ENCODE measurements around the gene CFAP92. TPM values are rescaled to one million over a fixed set of nuclear protein-coding genes. Genes with fewer than 3 reads are reported as not detected.

CFAP92 gene
- total RNA-seq, 1 donor from 2014 or later = not detected

DNA sequence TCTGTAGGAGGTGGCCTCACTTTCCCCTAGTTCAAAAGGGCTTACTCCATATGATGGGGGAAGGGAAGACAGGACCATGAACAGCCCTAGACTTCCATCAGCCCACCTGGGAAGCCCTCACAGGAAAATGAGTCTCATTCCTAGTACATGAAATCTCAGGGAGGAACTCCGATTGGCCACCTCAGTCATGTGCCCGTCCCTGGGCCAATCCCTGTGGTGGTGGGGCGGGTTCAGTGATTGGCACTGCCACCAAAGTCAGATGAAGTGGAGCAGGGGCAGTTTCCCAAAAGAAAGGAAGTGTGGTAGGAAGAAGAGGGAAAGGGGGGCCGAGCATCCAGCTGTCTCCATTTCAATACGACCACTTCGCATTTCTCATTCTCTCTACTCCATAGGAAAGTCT is 40.8 kb upstream of the CFAP92 start:
- no peak for ATAC-seq (ENCODE audit: low read depth)
- intact Hi-C loops (cut with micrococcal nuclease) = no loop called here
- no peak overlapping the region for H3K27ac Mint-ChIP-seq
- H3K36me3 Mint-ChIP-seq (ENCODE audit: low read depth) = no peaks in the 10 kb centered on the region
- no peaks in the 10 kb centered on the region for H3K9me3 Mint-ChIP-seq
- no peaks in the 10 kb centered on the region for H3K4me1 Mint-ChIP-seq
- peaks cover 13% of the 10 kb centered on the region for H3K27me3 Mint-ChIP-seq
- no peak for DNase-seq
- ChIA-PET POLR2A (no interaction called here), CTCF (no interaction called here)
- H3K4me3 Mint-ChIP-seq = no peak overlapping the region
- TF ChIP-seq, protein P1, sequence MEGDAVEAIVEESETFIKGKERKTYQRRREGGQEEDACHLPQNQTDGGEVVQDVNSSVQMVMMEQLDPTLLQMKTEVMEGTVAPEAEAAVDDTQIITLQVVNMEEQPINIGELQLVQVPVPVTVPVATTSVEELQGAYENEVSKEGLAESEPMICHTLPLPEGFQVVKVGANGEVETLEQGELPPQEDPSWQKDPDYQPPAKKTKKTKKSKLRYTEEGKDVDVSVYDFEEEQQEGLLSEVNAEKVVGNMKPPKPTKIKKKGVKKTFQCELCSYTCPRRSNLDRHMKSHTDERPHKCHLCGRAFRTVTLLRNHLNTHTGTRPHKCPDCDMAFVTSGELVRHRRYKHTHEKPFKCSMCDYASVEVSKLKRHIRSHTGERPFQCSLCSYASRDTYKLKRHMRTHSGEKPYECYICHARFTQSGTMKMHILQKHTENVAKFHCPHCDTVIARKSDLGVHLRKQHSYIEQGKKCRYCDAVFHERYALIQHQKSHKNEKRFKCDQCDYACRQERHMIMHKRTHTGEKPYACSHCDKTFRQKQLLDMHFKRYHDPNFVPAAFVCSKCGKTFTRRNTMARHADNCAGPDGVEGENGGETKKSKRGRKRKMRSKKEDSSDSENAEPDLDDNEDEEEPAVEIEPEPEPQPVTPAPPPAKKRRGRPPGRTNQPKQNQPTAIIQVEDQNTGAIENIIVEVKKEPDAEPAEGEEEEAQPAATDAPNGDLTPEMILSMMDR (IDR thresholded peaks at IDR 0.05) = no peak

- intact Hi-C loops (cut with micrococcal nuclease) = no loop called here
- DNase-seq = no peak
- POLR2A ChIA-PET = no interaction called here
These were observed 39.9 kb upstream of the CFAP92 start for GRCh38 chr3:129033633-129034321.

GRCh38 chr3:129033151-129033550 is 39.3 kb upstream of the CFAP92 start:
- POLR2A ChIA-PET = no interaction called here
- no peak overlapping the region for H3K27ac Mint-ChIP-seq
- TF ChIP-seq, protein P1 (IDR thresholded peaks at IDR 0.05) = no peak
- H3K27me3 Mint-ChIP-seq = peaks cover 3% of the 10 kb centered on the region
- H3K36me3 Mint-ChIP-seq (ENCODE audit: low read depth) = no peaks in the 10 kb centered on the region
- H3K9me3 Mint-ChIP-seq = no peaks in the 10 kb centered on the region
- no peak overlapping the region for H3K4me3 Mint-ChIP-seq
- intact Hi-C loops (cut with micrococcal nuclease) = no loop called here
- no peak for ATAC-seq (ENCODE audit: low read depth)
- no peak for DNase-seq
- CTCF ChIA-PET = no interaction called here
- H3K4me1 Mint-ChIP-seq = no peaks in the 10 kb centered on the region

More at GRCh38 chr3:129033633-129034321, 39.9 kb upstream of the CFAP92 start:
- ATAC-seq (ENCODE audit: low read depth) = no peak
- H3K27me3 Mint-ChIP-seq = peaks cover 7% of the 10 kb centered on the region
- H3K27ac Mint-ChIP-seq = no peak overlapping the region
- no peaks in the 10 kb centered on the region for H3K9me3 Mint-ChIP-seq
- no peaks in the 10 kb centered on the region for H3K4me1 Mint-ChIP-seq
- no peaks in the 10 kb centered on the region for H3K36me3 Mint-ChIP-seq (ENCODE audit: low read depth)
- TF ChIP-seq, protein P1 (IDR thresholded peaks at IDR 0.05) = no peak
- CTCF ChIA-PET = no interaction called here
- H3K4me3 Mint-ChIP-seq = no peak overlapping the region

DNA sequence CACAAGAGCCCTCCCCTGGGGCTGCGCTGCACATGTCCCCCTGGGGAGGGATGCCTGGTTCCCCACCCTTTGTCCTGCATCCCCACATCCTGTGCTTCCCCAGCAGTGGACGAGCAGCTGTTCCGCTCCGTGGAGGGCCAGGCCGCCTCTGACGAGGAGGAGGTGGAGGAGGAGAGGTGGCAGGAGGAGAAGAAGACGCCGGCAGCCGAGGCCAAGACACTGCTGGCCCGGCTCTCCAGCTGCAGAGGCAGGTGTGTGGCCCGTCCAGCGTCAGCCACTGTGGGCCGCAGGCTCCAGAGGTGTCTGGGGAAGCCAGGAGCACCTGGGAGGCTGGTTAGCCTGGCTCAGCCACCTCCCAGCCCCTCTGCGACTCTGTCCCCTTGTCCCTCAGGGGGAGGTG is 38.8 kb upstream of the CFAP92 start:
- POLR2A ChIA-PET = no interaction called here
- TF ChIP-seq, protein P1 (IDR thresholded peaks at IDR 0.05) = no peak

GRCh38 chr3:129031476-129032215 is 37.8 kb upstream of the CFAP92 start:
- Mint-ChIP-seq H3K27ac (no peak overlapping the region), H3K4me3 (no peak overlapping the region), H3K4me1 (peaks cover 4% of the 10 kb centered on the region), H3K27me3 (peaks cover 3% of the 10 kb centered on the region), H3K9me3 (no peaks in the 10 kb centered on the region), H3K36me3 (ENCODE audit: low read depth) (no peaks in the 10 kb centered on the region)
- DNase-seq = no peak
- ChIA-PET CTCF (interaction anchor here (1.0 kb wide), 1 partner anchor 214 kb away, joined by 3 read pairs; no protein-coding TSS in a partner anchor), POLR2A (no interaction called here)
- no peak for ATAC-seq (ENCODE audit: low read depth)
- TF ChIP-seq, protein P1 (IDR thresholded peaks at IDR 0.05) = no peak
- intact Hi-C loops (cut with micrococcal nuclease) = no loop called here

More for the DNA sequence above, 38.8 kb upstream of the CFAP92 start:
- CTCF ChIA-PET = no interaction called here
- H3K9me3 Mint-ChIP-seq = no peaks in the 10 kb centered on the region
- intact Hi-C loops (cut with micrococcal nuclease) = no loop called here
- ATAC-seq (ENCODE audit: low read depth) = no peak
- no peak for DNase-seq
- H3K27me3 Mint-ChIP-seq = peaks cover 3% of the 10 kb centered on the region
- H3K4me1 Mint-ChIP-seq = no peaks in the 10 kb centered on the region
- no peak overlapping the region for H3K27ac Mint-ChIP-seq
- H3K4me3 Mint-ChIP-seq = no peak overlapping the region
- H3K36me3 Mint-ChIP-seq (ENCODE audit: low read depth) = no peaks in the 10 kb centered on the region
